NCI-H2171 (cell line): ENCODE measurements around the gene IQCH.

ENCODE experiments used
- DNase-seq: peaks from one replicate; lab custom pipeline; 2025; lab: John Stamatoyannopoulos, UW

The IQCH gene

GRCh38 chr15:67537771-67538170 lies 283.2 kb downstream of the IQCH start:
- DNase-seq: no peak

- peak; percentile 82 for DNase-seq
These were observed 288.1 kb downstream of the IQCH start, which contains the start of gene MAP2K5 for GRCh38 chr15:67542420-67543347. Gene MAP2K5, plus strand, starts transcription at chr15:67542703. Its CDS starts 633 bp downstream, at chr15:67543336.

GRCh38 chr15:67543348-67543718 lies 288.7 kb downstream of the IQCH start:
- DNase-seq: no peak

- DNase-seq: no peak
These were observed 289.9 kb downstream of the IQCH start for GRCh38 chr15:67544475-67544874.

- DNase-seq: no peak
These were observed 291.3 kb downstream of the IQCH start for GRCh38 chr15:67545864-67546263.

GRCh38 chr15:67547064-67547463 lies 292.5 kb downstream of the IQCH start:
- DNase-seq: no peak

GRCh38 chr15:67547836-67548235 lies 293.2 kb downstream of the IQCH start:
- DNase-seq: no peak

- DNase-seq: no peak
These were observed 293.8 kb downstream of the IQCH start for GRCh38 chr15:67548236-67548852.

- DNase-seq: peak; percentile 19
These were observed 294.5 kb downstream of the IQCH start for GRCh38 chr15:67548862-67549651.

- no peak for DNase-seq
These were observed 295.1 kb downstream of the IQCH start for GRCh38 chr15:67549736-67550135.

GRCh38 chr15:67550522-67550921 lies 295.9 kb downstream of the IQCH start:
- no peak for DNase-seq

GRCh38 chr15:67551207-67551743 lies 296.7 kb downstream of the IQCH start:
- DNase-seq: no peak
